ENCODE measurements around the gene E2F2. TPM values are rescaled to one million over a fixed set of nuclear protein-coding genes. Genes with fewer than 3 reads are reported as not detected.

The E2F2 gene
- total RNA-seq, 1 experiment from 2014 or later = 5.1 TPM

DNA sequence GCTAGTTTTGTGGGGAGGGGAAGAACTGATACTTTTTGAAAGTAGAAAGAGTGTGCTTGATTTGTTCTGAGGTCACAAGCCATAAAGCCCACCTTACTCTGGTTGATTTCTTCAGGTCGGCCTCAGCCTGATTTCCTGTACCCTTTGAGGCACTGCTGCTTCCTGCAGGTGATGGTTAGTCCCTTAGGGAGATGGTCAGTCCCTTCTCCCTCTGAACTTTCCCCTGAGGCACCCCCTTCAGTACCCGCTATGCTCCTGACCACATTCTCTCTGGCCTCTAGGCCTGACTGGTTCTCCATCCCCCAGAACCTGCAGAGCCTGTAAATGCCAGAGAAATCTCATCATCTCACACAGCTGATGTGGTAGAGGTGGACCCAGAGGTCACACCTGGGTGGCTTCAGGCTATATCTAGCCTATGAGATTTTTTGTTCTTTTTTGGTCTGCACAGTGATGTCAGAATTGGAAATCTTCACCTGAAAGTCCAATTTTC, 43.3 kb upstream of the E2F2 start:
- no peaks in the 10 kb centered on the region for H3K9me3 ChIP-seq (ENCODE audit: control insufficient read depth, low read depth, low read length)
- H3T11ph ChIP-seq (ENCODE audit: low read length) = no peak overlapping the region
- no peaks in the 10 kb centered on the region for H3K79me1 ChIP-seq (ENCODE audit: insufficient read depth, low read depth, low read length, poor library complexity, severe bottlenecking)
- Mint-ChIP-seq H3K27ac (no peak overlapping the region; a peak in 1 of 7 replicates), H3K36me3 (ENCODE audit: insufficient read depth in 1 of 3, low read depth in 3 of 3) (peaks cover 0 to 7% (median 2%) of the 10 kb centered on the region in 3 experiments; a peak in 4 of 7 replicates), H3K9me3 (peaks cover 3 to 6% of the 10 kb centered on the region in 2 experiments; a peak in 4 of 5 replicates), H3K27me3 (ENCODE audit: low read depth) (peaks cover 9% of the 10 kb centered on the region), H3K4me1 (peaks cover 31 to 34% of the 10 kb centered on the region in 2 experiments), H3K4me3 (no peak overlapping the region)
- no peak overlapping the region for H3K18ac ChIP-seq (ENCODE audit: insufficient read length, low read depth, low read length)
- no peak overlapping the region for H4K5ac ChIP-seq (ENCODE audit: insufficient read length, low read depth, low read length)
- H3K27ac ChIP-seq (ENCODE audit: insufficient read length, low read depth, low read length) = no peak overlapping the region
- H2BK20ac ChIP-seq (ENCODE audit: low read depth, low read length, poor library complexity, severe bottlenecking) = no peak overlapping the region
- no peak overlapping the region for H3K9ac ChIP-seq (ENCODE audit: extremely low read depth, insufficient read length, low read length)
- no peak overlapping the region for H3K56ac ChIP-seq (ENCODE audit: insufficient read length, low read depth, low read length)
- no peak overlapping the region for H3K14ac ChIP-seq (ENCODE audit: insufficient read depth, low read length)
- TF ChIP-seq, protein P1, sequence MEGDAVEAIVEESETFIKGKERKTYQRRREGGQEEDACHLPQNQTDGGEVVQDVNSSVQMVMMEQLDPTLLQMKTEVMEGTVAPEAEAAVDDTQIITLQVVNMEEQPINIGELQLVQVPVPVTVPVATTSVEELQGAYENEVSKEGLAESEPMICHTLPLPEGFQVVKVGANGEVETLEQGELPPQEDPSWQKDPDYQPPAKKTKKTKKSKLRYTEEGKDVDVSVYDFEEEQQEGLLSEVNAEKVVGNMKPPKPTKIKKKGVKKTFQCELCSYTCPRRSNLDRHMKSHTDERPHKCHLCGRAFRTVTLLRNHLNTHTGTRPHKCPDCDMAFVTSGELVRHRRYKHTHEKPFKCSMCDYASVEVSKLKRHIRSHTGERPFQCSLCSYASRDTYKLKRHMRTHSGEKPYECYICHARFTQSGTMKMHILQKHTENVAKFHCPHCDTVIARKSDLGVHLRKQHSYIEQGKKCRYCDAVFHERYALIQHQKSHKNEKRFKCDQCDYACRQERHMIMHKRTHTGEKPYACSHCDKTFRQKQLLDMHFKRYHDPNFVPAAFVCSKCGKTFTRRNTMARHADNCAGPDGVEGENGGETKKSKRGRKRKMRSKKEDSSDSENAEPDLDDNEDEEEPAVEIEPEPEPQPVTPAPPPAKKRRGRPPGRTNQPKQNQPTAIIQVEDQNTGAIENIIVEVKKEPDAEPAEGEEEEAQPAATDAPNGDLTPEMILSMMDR (conservative IDR thresholded peaks at IDR 0.05) = no peak
- H3K23ac ChIP-seq (ENCODE audit: insufficient read length, low read depth, low read length) = no peak overlapping the region
- peaks cover 2% of the 10 kb centered on the region; the same call in 1 of the 2 replicates for H3K4me1 ChIP-seq (ENCODE audit: insufficient read depth, low read length)
- no peak overlapping the region for H2BK120ac ChIP-seq (ENCODE audit: low read depth, low read length, poor library complexity, severe bottlenecking)
- H3K23me2 ChIP-seq (ENCODE audit: insufficient read length, low read depth, low read length, poor library complexity, severe bottlenecking) = no peaks in the 10 kb centered on the region
- no CpG with 5 or more reads among the region's 2 CpGs for WGBS (ENCODE audit: extremely low coverage, insufficient read length, low lambda C conversion rate)
- H4K20me1 ChIP-seq (ENCODE audit: control insufficient read depth, insufficient read depth, insufficient read length) = no peaks in the 10 kb centered on the region
- H2BK15ac ChIP-seq (ENCODE audit: low read depth, low read length) = no peak overlapping the region
- no peak overlapping the region for H2AFZ ChIP-seq (ENCODE audit: low read length)
- H4K91ac ChIP-seq (ENCODE audit: insufficient read length, low read depth, low read length) = no peak overlapping the region
- no peak overlapping the region for H2AK5ac ChIP-seq (ENCODE audit: insufficient read length, low read length)
- no peak overlapping the region for H4K8ac ChIP-seq (replicated peaks; ENCODE audit: insufficient read length, low read depth, low read length)
- DNase-seq = no peak
- no peaks in the 10 kb centered on the region for H3K79me2 ChIP-seq (ENCODE audit: insufficient read depth, low read length)
- H3K27me3 ChIP-seq (ENCODE audit: insufficient read depth, low read length) = no peaks in the 10 kb centered on the region
- H3K4me2 ChIP-seq (ENCODE audit: insufficient read depth, insufficient read length, low read length) = no peak overlapping the region
- no peak overlapping the region for H2BK12ac ChIP-seq (ENCODE audit: insufficient read length, low read depth, low read length)
- no peak overlapping the region for H3K4ac ChIP-seq (ENCODE audit: low read depth, low read length)
- no peak overlapping the region for H2BK5ac ChIP-seq (ENCODE audit: insufficient read length, low read length)
